Right renal cortex interstitium (tissue), 3 donors: ENCODE results near the gene KRTAP10-3. TPM values are rescaled to one million over a fixed set of nuclear protein-coding genes. Genes with fewer than 3 reads are reported as not detected.
"Not testable (repeated sequence)": the region's sequence is repeated elsewhere in the genome, so short reads cannot be mapped to it uniquely, and the experiment has no call there.

Source experiments
- DNase-seq, 3 donors: peaks; one replicate each; pipeline ENCODE4 v3.0.0-alpha.2; 2013; ENCODE audit warnings: low read depth in 3 of 3, low spot score in 2 of 3
- polyA plus RNA-seq, 3 donors: library from polyadenylated mRNA; unstranded; fragments of 120-200 nt; gene quantifications; one replicate each; pipeline ENCODE4 v1.2.1, GENCODE V29; 2013; ENCODE audit not compliant: insufficient read length in 3 of 3

KRTAP10-3 gene
- polyA plus RNA-seq, 3 donors, result not detected

DNA sequence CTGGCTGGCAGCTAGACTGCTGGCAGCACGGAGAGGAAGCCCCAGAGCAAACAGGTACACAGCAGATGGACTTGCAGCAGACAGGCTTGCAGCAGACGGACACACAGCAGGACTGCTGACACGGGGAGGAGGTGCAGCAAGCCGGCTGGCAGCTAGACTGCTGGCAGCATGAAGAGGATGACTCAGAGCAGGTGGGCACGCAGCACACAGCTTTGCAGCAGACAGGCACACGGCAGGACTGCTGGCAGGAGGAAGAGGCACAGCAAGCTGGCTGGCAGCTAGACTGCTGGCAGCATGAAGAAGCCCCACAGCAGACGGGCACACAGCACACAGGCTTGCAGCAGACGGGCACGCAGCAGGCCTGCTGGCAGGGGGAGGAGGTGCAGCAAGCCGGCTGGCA lies 7.8 kb downstream of the KRTAP10-3 start:
- no peak for DNase-seq

GRCh38 chr21:44550285-44550684 lies 8.3 kb downstream of the KRTAP10-3 start:
- DNase-seq, result not testable (repeated sequence)

- no peak for DNase-seq
Observed at GRCh38 chr21:44549525-44550211, 8.9 kb downstream of the KRTAP10-3 start.

GRCh38 chr21:44548922-44549321 lies 9.7 kb downstream of the KRTAP10-3 start:
- DNase-seq, result no peak

GRCh38 chr21:44548381-44548780 lies 10.2 kb downstream of the KRTAP10-3 start:
- no peak for DNase-seq

DNA sequence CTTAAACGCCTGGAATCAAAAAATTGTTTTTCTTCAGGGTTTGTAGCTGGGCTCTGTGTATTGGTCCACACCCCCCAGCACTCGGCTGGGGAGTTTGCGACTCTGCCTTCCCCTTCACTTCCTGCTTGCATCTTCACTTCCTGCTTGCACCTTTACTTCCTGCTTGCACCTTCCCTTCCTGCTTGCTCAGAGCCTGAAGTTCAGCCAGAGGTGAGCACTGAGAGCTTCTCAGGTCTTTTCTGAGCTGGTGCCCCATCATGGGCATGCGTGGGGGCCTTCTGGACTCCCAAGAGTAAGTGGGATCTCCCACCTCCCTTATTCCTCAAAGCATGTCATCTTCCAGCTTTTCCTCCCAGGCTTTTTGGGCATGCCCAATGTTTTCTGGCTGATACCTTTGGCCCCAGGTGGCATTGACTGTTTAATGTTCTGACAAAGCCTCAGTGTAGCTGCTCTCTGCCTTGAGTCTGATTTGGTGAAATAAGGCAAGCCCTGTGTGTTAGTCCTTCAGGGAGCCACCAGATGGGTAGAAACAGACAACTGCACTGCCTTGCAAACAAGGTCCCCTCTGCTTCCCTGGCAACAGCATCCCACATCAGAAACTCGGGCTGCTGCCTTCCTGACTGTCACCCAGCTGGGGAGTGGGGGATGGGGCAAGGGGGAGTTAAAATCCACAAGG lies 10.8 kb downstream of the KRTAP10-3 start:
- DNase-seq, result no peak

DNA sequence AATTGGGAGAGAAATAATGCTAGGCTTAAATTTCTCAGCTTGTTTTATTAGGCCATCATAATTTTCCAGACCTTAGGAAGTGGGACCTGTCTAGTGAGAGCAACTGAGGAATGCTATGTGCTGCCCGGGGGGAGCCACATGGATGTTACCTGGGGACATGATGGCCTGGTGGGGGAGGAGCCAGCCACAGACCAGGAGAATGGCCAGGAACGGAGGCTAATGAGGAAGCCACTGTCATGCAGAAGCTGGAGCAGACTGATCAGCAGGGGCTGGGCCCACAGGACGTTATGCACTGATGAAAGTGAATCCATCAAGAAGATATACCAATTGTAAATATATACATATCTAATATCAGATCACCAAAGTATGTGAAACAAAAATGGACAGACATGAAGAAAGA lies 14.0 kb downstream of the KRTAP10-3 start:
- DNase-seq, result no peak

DNA sequence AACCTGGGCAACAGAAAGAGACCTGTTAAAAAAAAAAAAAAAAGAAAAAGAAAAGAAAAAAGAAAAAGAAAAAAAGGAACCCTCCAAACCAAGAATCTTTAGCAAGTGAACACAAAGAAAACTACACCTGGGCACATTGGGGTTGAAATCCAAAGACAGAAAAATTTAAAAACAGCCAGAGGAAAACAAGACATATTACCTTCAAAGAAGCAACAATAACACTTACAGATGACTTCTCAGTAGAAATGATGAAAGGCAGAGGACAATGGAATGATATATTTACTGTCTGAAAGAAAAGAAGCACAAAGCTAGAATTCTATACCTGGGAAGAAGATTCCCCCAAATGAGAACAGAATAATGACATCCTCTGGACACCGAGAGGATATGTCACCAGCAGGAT lies 15.9 kb downstream of the KRTAP10-3 start:
- no peak for DNase-seq

DNA sequence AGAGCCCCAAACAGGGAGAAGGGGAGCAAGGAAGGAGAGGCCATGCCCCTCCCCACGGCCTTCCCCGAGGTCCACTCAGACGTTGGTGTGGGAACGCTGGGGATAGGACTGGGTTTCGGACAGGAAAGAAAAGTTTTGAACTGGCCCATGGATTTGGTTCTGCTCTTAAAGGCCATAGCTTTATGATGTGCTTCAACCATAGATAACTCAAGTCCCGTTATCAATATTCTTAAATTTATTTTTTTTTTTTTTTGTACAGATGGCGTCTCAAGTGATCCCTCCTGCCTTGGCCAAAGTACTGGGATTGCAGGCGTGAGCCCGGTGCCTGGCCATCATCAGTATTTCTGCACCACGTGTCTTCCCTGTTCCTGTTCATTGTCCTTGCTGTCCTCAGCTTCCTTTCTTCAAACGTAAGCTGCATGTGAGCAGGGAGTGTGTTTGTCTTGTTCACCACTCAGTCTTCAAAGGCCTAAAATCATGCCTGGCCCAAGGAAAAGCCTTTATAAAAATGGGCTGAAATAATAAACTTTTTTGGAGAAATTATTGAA lies 17.8 kb downstream of the KRTAP10-3 start:
- no peak for DNase-seq

DNA sequence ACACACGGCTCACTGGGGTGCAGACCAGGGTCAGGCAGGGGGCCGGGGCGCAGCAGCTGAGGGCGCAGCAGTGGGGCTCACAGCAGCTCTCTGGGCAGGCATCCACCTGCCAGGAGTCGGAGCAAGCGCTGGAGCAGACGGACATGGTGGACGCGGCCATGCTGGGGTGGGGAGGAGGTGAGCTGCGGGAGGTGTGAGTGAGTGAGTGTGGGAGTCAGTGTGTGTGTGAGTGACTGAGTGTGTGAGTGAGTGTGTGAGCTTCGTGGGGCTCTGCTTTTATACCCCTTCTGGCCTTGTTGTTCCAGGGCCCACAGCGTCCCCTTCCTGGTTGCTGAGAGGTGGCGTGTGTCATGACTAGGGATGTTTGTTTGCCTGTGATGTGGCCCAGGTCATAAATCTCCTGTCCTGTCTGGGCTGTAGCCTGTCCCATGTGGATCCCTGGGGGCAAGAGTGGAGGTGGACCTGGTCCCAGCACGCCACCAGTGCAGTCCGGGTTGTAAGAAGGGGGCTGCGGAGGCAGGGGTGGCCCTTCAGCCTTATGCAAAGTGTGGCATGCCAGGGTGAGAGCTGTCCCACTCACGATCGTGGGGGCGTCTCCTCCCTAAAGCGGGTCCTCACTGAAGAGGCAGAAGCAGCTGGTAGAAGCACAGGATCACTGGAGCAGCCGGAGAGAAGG lies 18.5 kb downstream of the KRTAP10-3 start, which contains the start of gene KRTAP10-1:
KRTAP10-1 (minus strand) TSS at position 205 of the 676 bp plus-strand sequence; CDS start at position 160, 45 bp downstream.
- DNase-seq, result no peak

DNA sequence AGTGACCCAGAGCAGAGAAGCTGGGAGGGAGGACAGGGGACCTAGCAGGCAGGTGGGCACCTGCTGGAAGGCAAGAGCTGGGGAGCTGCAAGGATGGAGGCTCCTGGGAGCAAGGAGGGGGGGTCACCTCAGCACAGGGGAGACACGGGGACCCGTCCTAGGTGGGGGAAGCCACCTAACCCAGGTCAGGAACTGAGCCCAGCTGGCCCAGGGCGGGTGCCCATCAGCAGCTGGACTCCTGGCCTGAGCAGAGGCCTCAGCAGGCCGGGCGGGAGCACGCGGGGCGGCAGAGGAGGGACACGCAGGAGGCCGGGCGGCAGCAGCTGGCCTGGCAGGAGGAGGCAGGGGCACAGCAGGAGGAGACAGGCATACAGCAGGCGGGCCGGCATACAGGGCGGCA lies 19.5 kb downstream of the KRTAP10-3 start:
- no peak for DNase-seq

DNA sequence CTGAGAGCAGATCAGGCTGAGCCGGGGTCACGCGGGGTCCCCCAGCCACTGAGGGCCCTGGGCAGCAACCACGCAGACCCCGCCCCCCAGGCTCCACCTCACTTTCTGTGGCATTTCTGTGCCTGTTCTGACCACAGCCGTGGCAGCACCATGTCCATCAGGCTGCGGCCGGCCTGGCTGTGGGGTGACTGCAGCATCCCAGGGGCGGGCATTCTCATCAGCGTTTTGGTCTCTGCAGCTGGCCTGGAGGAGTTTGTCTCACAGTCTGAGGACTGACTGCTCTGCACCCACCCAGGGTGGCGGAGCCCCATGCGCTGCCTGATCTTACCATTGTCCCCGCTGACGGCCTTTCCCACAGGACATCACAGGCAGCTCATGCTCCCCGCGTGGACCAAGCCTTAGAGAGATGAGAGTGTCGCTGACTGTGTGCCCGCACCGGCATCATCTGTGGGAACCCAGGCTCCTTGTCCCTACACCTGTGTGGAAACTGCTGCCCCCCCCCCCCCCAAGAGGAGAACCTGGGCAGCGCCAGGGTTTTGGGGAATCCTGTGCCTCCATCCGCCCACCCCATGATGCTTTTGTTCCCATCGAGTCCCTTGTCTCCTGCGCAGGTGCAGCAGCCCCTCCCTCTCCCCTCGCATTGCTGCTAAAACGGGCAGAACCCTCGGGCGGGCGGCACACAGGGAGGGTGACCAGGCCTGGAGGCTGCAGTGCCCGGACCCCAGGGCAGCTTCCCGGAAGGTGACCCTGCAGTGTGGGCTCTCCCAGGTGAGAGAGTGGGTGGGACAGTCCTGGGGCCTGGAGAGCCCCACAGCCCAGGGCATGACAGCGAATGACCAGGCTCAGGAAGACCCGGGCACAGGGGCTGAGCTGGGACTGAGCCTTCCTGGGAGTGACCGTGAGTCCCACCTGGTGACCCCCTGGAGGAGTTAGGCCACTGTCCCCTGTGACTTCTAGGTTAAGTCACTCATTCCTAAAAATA lies 20.4 kb downstream of the KRTAP10-3 start:
- no peak for DNase-seq

DNA sequence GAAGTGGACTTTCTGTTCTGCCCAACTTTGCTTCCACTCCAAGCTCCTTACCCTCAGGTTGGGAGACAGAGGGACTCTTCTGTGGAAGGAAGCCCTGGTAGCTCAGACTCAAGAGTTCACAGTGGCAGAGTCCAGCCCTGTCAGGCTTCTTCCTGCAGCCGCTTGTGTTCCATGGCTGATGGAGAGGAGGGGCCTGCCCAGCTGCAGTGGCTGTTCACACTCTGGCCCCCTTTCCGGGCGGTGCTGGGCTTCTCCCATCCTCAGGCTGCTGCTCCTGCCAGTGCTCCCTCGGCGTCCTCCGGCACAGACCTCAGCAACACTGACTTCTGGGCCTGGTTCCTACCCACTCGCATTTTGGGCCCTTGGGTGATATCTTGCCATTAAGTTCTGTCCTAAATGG lies 22.6 kb downstream of the KRTAP10-3 start:
- DNase-seq, result no peak

DNA sequence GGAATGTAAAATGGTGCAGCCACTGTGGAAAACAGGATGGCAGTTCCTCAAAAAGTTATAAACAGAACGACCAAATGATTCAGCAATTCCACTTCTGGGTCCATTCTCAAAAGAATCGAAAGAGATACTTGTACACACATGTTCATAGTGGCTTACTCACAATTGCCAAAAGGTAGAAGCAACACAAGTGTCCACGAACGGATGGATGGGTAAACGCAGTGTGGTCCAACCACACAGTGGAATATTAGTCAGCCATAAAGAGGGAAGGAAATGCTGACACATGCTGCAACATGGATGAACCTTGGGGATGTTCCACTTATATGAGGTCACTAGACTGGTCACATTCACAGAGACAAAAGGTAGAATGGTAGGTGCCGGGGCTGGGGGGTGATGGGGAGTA lies 23.9 kb downstream of the KRTAP10-3 start:
- no peak for DNase-seq

- DNase-seq, result no peak
Observed at GRCh38 chr21:44533891-44534627, 24.5 kb downstream of the KRTAP10-3 start.

- no peak for DNase-seq
Observed at GRCh38 chr21:44533121-44533890, 25.3 kb downstream of the KRTAP10-3 start.

GRCh38 chr21:44532712-44533111 lies 25.9 kb downstream of the KRTAP10-3 start:
- no peak for DNase-seq

DNA sequence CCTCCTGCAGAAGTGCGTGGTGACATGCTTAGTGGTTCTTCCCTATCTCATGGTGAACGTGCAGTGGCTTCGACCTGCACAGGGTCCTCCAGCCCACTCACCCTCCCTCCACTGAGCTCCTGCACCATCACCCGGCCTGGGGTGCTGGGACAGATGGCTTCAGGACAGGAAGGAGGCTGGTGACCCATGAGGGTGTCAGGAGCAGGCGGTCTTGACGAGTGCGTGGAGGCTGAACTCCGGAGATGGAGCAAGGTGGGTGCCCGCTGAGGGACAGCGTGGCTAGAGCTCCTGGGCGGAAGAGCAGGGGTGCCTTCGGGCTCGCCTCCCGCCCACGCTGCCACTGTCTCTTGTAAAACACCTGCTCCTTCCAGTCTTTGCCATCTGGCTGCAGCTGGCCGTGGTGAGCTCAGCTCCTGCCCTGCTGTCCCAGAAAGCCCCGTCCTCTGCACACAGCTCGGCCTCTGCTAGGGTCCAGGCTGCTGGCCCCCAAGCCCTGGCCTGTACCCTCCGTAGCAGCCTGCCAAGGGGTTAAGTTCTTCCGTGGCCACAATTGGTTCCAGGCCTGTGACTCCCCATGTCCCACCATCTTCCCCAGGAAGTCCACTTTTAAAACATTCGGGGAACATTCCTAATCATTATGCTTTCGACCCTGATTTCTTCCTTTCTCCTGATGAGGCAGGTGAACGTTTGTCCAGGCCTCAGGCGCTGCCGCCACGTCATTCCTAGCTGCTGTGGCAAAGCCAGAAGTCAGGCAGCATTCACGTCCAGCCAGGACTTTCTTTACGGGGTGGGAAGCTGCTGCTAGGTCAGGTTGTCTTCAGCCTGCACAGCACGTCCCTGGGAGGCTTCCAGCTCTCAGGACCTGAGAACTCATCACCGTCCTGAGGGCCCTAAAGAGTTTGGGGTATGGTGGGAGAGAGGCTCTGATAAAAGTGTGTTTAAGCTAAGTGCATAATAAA lies 26.7 kb downstream of the KRTAP10-3 start:
- DNase-seq, result no peak
